Activated CD4-positive, CD25-positive, alpha-beta regulatory T cell treated with anti-CD3 and anti-CD28 coated beads, Interleukin-2, amount 50 U/mL, for 72 hours (primary cell): ENCODE measurements around the gene ROCK2.
"Not testable (repeated sequence)": the region's sequence is repeated elsewhere in the genome, so short reads cannot be mapped to it uniquely, and the experiment has no call there.

Experiments
- DNase-seq: peaks from one replicate; pipeline ENCODE4 v3.0.0; 2021

The ROCK2 gene

DNA sequence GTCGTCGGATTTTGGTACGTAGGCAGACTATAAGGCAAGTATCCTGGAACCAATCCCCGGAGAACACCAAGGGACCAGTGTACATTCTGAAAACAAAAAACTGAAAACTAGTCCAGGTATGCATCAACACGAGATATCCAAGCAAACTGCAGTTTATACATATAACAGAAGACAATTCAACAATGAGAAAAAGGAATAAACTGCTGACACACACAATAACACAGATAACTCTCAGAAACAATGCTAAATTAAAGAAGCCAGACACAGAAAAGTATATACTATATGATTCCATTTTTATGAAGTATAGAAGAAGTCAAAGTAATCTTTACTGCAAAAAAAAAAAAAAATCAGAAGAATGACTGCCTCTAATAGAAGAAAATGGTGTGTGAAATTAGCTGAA is 5.9 kb downstream of the ROCK2 start:
- no peak for DNase-seq

DNA sequence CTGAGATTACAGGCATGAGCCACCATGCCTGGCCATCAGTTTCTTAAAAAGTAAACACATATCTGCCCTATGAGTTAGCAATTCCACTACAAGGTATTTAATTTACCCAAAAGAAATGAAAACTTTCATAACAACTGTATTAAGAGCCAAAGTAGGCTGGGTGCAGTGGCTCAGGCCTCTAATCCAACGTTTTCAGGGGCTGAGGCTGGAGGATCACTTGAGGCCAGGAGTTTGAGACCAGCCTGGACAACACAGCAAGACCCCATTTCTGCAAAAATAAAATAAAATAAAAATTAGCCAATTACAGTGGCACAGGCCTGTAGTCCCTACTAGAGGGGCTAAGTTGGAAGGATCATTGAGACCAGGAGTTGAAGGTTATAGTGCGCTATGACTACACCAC is 6.5 kb downstream of the ROCK2 start:
- DNase-seq = no peak

DNA sequence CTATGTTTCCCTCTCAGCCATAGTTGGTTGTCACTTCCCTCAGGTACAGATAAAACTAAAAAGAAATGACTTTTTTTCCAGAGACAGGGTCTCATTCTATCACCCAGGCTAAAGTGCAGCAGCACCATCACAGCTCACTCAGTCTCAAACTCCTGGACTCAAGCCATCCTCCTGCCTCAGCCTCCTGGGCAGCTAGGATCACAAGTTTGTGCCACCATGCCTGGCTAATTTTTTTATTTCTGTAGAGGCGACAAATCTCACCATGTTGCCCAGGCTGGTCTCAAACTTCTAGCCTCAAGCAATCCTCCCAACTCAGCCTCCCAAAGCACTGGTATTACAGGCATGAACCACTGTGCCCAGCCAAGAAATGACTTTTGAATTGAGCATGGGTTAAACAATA is 8.2 kb downstream of the ROCK2 start:
- no peak for DNase-seq

DNA sequence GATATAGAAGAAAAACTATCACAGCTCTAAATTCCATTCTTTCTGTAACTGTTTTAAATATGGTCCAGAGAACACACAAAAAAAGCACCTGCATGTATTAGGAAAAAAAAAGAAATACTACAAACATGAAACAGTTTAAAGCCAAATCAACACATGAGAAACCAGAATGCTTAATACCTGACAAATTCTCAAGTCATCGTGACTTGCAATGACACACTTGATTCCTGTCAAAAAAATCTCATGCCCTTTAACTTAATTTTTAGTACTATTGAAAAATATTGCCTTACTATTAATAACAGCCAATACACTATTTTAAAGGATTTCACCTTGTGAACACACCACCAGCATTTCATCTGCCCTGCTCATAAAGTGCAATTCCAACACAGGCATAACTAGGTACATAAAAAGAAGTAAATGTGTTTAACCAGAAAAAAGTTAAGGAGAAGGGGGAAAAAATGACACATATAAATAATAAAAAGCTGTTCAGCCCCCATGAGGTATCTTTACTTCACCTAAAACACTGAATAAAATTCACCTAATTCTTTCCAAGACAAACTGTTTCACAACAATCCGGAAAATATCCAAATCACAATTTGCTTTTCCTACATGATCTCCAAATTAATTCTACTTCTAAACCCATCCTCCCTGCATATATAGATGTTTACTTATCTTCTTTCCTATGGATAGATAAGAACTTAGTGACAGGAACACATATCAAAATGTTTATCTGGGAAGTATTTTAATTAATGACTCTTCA is 10.8 kb downstream of the ROCK2 start:
- no peak for DNase-seq

DNA sequence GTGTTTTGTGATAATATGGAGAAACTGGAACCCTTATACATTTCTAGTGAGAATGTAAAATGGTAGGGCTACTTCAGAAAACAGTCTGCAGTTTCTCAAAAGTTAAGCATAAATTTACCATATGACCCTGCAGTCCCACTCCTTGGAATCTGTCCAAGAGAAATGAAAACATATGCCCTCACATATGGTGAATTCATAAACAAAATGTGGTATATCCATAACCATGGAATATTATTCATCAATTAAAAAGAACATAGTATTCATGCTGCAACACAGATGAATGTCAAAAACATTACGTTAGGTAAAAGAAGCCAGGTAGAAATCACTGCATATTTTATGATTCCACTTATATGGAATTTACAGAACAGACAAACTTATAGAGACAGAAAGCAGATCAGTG is 11.8 kb downstream of the ROCK2 start:
- DNase-seq = no peak

DNA sequence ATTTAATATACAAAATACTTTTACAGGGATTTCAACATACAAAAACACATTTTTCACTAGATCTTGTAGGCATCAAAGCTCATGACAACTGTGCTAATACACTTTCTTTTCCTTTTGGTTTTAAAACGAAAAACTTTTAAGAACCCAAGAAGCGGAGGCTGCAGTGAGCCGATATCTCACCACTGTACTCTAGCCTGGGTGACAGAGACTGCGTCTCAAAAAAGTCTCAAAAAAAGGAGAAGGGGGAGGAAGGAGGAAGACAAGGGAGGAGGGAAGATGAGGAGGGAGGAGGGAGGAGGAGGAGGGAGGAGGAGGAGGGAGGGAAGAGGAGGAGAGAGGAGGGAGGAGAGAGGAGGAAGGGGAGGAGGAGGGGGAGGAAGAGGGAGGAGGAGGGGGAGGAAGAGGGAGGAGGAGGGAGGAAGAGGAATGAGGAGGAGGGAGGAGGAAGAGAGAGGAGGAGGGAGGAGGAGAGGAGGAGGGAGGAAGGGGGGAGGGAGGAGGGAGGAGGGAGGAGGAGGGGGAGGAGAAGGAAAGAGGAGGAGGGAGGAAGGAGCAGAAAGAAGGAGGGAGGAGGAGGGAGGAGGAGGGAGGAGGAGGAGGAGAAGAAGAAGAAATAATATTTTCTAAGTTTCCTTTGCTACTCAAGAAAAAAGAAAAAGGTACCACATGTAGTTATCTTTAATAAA is 13.8 kb downstream of the ROCK2 start:
- DNase-seq = no peak

DNA sequence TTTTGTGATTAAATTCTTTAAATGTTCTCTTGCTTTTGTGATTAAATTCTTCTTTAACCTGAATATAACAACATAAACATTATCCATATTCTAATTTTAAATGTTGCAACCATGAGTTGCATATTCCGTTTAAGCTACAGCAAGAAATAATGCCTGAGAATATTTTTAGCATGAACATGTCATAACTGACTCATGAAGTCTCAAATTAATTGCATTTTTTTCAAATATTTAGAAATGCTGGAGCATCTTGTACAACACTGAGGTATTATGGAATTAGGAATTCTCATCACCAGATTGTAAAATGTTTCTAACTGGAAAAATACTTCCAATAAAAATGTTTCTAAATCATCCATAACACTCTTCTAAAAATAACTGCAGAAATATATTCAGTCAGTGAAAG is 14.7 kb downstream of the ROCK2 start:
- DNase-seq = no peak

DNA sequence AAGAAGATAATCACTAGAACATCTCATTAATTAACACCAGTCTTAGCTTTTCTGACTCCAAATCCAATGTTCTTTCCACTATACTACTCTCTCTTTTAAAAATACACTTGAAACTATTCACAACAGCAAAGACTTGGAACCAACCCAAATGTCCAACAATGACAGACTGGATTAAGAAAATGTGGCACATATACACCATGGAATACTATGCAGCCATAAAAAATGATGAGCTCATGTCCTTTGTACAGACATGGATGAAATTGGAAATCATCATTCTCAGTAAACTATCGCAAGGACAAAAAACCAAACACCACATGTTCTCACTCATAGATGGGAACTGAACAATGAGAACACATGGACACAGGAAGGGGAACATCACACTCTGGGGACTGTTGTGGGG is 15.9 kb downstream of the ROCK2 start:
- not testable (repeated sequence) for DNase-seq

DNA sequence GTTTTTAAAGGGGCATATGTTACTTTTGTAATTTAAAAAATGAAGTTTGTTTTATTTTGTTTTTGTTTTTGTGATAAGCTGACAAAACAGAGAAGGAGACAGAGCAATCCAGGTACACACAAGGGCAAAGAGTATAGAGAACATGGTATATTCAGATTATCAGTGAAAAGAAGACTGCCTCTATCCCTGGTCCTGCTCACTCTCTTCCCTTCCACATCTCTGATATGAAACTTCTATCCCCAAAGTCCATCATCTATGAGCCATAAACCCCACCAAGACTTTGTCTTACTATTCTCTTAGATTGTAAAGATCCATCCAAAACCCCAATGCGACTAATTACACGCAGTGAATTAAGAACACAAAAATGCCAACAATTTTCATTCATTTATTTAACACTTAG is 16.6 kb downstream of the ROCK2 start:
- DNase-seq = no peak

DNA sequence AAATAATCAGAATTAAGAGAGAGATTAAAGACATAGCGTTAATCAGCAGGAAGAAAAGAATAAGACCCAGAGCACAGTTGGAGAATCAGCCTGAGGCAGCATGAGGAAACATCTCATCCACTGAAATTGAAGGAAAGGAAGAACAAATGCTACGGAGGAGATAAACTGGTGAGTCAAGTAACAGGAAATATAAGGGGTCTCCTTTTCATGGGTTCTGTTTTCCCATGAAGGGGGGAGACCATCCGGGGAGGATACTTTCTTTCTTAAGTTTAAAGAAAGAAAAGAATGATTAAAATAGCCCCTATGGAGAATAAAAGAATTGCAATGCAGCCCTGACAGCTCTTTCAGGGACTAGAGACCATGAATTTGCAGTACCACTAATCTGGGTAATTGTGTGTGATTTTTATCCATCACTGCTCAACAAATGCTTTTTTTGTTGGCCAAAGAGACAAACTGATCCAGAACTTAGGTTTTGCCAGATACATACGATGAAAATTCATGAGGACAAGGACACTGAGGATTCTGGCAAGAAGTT is 17.7 kb downstream of the ROCK2 start:
- no peak for DNase-seq

DNA sequence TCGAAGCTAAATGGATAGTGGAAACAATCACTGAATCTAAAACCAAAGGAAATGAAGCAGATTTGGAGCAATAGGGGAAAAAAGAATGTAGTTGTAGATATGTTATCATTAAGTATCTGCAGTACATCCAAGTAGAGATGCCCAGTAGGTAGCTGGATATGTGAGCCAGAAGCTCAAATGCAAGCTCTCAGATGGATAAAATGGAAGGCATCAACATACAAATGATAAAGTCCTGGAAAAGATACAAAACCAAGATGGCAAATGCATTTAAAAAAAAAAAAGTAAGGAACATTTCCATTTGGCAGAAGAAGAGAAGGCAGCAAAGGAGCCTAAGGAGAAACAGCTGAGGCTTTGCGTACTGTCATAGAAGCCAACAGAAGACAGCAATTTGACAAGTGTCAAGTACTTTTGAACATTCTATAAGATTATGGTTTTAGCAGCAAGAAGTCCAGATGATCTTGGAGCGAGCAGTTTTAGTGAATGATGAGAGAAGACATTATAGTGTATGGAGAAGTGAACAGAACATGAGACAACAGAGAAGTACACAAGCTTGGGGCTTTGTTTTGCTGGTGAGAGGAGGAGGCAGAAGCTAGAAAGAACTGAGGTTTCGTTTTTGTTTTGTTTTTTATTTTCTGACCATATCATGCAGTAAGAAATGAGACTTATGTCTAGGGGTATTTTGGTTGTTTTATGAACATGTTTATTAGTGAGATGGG is 18.3 kb downstream of the ROCK2 start:
- no peak for DNase-seq

DNA sequence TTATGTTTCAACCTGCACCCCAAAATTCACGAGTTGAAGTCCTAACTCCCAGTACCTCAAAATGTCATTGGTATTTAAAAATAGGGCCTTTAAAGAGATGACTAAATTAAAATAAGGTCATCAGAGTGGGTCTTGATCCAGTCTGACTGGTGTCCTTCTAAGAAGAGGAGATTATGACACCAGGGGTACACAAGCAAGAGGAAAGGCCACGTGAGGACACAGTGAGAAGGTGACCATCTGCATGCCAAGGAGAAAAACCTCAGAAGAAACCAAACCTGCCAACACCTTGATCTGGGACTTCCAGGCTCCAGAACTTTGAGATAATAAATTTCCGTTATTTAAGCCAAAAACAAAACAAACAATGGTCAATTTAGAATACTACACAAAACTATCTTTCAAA is 22.6 kb downstream of the ROCK2 start:
- DNase-seq = no peak

DNA sequence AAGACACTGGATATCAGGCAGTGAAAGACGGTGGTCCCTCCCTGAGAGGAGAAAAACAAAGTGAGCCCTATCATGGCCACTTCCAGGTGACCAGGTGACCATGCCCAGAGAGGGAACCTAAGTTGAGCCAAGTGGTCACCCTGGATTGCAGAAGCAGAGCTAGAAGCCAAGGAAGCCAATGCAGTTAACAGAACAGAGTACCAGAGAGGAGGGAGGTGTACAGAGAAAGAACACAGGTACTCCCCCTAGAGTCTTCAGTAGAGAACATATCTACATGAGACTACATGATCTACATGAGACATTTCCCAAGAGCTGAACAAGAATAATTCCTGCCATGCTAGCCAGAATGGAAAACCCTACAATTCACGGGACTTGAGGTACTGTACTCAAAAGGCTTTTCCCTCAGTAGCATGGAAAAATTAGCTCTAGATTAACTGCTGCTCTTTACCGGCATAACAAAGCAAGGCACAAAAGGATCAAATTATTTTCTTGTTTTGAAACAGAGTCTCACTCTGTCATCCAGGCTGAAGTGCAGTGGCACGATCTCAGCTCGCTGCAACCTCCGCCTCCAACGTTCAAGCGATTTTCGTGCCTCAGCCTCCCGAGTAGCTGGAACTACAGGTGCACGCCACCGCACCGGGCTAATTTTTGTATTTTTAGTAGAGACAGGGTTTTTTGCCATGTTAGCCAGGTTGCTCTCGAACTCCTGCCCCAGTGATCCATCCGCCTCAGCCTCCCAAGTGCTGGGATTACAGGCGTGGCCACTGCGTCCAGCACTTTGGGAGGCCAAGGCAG is 23.5 kb downstream of the ROCK2 start:
- no peak for DNase-seq

DNA sequence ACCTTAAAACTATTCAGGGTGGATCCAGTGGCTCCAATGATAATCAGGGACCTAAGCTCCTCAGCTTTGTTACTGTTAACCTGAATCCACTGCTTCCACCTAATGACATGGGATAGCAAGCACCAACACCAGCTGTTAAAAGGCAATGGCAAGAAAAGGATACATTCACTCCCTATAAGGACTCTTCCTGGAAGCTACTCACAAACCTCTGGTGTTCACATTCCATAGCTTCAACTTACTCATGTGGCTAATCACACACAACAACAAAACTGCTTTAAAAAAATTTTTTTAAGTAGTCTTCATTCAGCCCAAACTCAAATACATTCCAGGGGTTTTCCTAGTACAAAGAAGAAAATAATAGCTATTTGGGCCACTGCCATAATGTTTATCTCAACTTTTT is 24.5 kb downstream of the ROCK2 start:
- DNase-seq = no peak

DNA sequence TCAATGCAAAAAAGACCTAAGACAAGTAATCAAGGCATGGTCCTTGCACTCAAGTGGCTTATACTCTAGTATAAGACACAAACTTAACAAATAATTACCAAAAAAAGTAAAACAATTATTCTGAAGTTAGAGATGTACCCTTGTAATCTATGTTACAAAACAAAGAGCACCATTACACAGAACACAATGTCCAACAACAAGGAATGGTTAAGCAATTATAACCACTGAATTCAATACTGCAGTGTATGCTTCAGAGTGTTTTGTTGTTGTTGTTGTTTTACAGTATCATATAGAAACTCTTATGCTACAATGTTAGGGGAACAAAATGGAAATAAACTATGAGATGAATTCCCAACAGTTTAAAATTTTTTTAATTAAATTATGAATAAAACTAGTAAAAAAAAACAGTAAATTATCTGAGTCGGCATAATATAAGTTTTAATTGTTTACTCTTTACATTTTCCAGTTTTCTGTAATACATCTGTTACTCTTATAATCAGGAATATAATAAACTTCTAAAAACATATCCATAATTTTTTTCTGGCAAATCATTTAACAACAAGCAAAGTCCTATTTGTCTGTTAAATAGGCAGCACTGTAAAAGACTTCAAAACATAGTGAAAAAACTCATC is 29.2 kb downstream of the ROCK2 start:
- DNase-seq = no peak

DNA sequence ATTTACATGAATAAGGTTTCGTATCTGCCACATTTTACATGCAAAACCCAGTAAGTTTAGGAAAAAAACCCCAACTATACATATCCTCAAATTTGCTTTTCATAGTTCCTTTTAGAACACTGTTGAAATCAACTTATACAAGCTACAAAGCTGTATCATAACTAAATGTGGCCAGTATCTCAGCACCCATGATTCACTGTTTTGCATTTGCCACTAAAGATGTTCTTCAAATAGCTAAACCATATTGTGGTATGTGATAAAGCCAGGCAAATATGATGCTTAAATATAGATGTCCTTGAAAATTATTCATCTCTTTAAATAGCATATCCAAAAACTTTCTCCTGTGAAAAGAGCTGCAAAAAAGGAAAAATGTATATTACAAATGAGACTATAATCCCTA is 29.9 kb downstream of the ROCK2 start:
- DNase-seq = no peak

DNA sequence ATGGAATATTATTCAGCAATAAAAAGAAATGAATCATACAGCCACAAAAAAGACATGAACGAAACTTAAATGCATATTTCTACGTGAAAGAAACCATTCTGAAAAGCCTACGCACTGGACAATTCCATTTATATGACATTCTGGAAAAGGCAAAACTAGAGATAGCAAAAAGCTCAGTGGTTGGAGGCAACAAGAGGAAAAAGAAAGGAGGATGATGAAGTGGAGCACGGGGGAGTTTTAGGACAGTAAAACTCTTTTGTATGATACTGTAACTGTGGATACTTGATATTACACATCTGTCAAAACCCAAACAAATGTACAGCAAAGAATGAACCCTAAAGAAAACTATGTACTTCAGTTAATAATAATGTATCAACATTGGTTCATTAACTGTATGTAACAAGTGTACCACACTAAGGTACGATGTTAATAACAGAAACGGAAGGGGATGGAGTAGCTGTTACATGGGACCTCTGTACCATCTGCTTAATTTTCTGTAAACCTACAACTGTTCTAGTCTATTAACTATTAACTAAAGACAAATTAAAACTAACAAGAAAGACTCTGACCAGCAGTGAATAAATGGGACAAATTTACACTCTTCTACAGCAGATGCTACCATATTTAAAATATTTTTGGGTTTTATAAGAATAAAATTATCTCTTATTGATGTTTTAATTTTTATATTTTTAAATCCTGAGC is 31.5 kb downstream of the ROCK2 start:
- no peak for DNase-seq

DNA sequence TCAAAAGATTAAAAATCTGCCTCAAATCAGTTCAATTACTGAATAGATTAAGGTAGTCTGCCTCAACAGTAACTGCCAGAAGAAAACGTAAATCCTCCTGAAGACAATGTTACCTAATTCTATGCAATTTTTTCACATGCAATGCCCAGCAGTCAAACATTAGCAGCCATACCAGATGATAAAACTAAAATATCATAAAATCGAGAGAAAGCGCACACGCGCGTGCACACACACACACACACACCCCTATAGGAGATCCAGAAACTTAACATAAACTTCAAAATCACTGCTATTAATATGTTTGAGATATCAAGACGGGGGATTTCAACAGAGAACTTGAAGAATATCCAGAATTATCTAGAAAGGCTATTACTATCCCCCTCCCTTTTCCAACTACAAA is 32.9 kb downstream of the ROCK2 start:
- no peak for DNase-seq

DNA sequence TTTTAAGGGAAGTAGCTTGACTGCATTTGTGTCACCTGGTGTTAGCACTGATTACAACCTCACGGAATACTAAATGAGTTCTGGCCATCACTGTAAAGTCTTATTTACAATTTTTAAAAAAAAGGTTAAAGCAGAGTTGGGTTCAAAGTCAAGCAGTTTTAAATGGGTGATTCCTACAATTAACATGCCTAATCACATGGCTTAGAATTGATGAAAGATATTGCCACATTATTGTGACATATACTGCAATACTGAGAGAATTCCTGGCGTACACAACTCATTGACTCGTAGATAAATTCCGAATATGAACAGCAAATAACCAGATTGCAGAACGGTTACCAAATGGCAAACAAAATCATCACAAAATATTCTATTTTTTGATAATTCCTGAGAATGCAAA is 34.2 kb downstream of the ROCK2 start:
- DNase-seq = no peak

DNA sequence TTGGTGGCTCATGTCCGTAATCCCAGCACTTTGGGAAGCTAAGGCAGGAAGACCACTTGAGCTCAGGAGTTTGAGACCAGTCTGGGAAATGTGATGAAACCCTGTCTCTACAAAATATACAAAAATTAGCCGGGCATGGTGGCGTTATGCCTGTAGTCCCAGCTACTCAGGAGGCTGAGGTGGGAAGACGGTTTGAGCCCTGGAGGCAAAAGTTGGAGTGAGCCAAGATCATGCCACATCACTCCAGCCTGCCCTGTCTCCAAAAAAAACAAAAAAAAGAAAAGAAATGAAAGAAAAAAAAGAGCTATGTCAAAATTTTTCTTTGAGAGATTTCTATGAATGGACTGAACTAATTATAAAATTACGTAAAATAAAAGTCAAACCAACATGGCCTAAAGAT is 34.7 kb downstream of the ROCK2 start:
- no peak for DNase-seq

DNA sequence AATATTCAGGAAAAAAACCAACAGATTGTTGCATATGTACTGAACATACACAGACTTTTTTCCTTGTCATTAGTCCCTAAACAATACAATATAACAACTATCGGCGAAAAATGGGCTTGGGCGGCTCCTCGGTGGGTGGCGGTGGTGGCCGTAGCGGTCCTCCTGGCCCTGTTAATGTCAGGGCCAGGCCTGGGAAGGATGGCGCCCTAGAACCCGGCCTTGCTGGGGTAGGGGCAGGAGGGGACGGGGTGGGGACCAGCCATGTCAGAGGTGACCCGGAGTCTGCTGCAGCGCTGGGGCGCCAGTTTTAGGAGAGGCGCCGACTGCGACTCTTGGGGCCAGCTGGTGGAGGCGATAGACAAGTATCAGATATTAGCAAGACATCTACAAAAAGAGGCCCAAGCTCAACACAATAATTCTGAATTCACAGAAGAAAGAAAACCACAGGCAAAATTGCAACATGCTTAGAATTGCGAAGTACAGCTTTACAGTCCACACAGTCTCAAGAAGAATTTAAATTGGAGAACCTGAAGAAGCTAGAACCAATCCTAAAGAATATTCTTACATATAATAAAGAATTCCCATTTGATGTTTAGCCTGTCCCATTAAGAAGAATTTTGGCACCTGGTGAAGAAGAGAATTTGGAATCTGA is 36.5 kb downstream of the ROCK2 start:
- DNase-seq = no peak
